Fibroblast of pulmonary artery (primary cell): ENCODE measurements around the gene TOPBP1.

Experiments
- DNase-seq: peaks from one replicate; pipeline ENCODE4 v3.0.0-alpha.2; 2010; ENCODE audit warnings: low read depth
- H3K4me3 ChIP-seq: replicated peaks from 2 replicates; pipeline ENCODE4 v1.5.1; 2011; ENCODE audit warnings: low read depth, mild to moderate bottlenecking, control low read depth, low read length, moderate library complexity
- CTCF ChIP-seq: IDR thresholded peaks from 2 replicates; pipeline ENCODE4 v1.5.1; 2011; ENCODE audit warnings: mild to moderate bottlenecking, control low read depth, low read length, inconsistent platforms; ENCODE audit errors: missing control alignments

The TOPBP1 gene

DNA sequence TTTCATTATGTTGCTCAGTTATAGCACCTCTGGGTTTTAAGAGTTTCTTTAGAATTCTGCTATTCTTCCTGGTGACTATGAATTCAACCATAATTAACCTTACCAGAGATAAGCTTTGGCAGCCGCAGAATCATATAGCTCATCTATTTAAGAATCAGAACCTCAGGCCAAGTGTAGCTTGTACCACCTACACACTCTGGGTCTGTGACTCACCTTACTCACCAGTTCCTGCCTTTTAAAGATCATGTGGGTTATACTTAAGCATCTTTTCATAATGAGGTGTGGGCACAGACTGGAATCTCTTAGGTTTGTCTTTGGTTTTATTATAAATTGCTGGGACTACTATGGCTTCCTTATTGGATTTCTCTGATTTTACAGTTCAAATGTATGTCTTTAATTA is 66.4 kb downstream of the TOPBP1 start:
- TF ChIP-seq CTCF = no peak
- no peak for DNase-seq
- no peak overlapping the region for H3K4me3 ChIP-seq

GRCh38 chr3:133593243-133593642 is 68.5 kb downstream of the TOPBP1 start:
- no peak overlapping the region for H3K4me3 ChIP-seq
- DNase-seq = no peak
- no peak for TF ChIP-seq CTCF

DNA sequence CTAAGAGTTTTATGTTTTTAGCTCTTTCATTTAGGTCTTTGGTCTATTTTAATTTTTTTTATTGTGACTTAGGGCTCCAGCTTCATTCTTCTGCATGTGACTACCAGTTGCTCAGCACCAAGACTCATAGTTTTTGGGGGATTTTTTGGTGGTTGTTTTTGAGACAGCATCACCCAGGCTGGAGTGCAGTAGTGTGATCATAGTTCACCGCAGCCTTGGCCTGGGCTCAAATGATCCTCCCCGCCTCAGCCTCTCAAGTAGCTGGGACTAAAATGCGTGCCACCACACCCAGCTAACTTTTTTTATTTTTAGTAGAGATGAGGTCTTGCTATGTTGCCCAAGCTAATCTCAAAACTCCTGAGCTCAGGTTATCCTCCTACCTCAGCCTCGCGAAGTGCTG is 68.9 kb downstream of the TOPBP1 start:
- no peak overlapping the region for H3K4me3 ChIP-seq
- DNase-seq = no peak
- no peak for TF ChIP-seq CTCF

- no peak overlapping the region for H3K4me3 ChIP-seq
- TF ChIP-seq CTCF = no peak
- DNase-seq = peak; percentile 75
These were observed 70.4 kb downstream of the TOPBP1 start for GRCh38 chr3:133591271-133591742.

GRCh38 chr3:133589503-133589902 is 72.2 kb downstream of the TOPBP1 start:
- no peak for DNase-seq
- no peak overlapping the region for H3K4me3 ChIP-seq
- TF ChIP-seq CTCF = no peak

- H3K4me3 ChIP-seq = no peak overlapping the region
- no peak for DNase-seq
- no peak for TF ChIP-seq CTCF
These were observed 72.8 kb downstream of the TOPBP1 start for GRCh38 chr3:133588784-133589465.

DNA sequence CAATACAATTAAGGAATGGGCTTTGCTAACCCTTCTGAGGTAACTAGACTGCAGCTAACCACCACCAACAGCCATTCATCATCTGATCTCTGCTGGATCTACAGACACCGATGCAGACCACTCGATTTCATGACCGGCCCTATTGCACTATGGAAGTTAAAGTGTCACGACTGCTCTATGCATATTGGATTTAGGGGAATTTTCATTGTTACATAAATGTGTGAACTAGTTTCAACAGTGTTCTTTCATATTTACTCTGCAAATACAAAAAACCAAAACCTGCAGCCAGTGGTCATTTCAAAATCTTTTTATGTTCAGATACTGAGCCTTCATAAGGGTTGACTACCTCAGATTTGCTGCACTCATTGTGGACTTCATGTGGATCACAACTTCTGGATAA is 73.7 kb downstream of the TOPBP1 start:
- TF ChIP-seq CTCF = no peak
- H3K4me3 ChIP-seq = no peak overlapping the region
- no peak for DNase-seq
